Neuronal stem cell (in vitro differentiated cells): ENCODE data around the gene COL11A2.
A peak's percentile ranks its signal among the peaks of the same experiment; 100 is the strongest.

Experiments
- DNase-seq: peaks from one replicate; pipeline ENCODE4 v3.0.0-alpha.2; 2013; ENCODE audit warnings: low spot score
- H2AFZ ChIP-seq: one replicate; pipeline ENCODE4 v1.6.1; 2013; ENCODE audit warnings: mild to moderate bottlenecking, low read length, inconsistent platforms
- H2AK5ac ChIP-seq: 2 replicates; pipeline ENCODE4 v1.6.1; 2013; ENCODE audit warnings: low read depth, mild to moderate bottlenecking, inconsistent platforms, low read length, moderate library complexity, mixed read lengths
- H2BK120ac ChIP-seq: 2 replicates; pipeline ENCODE4 v1.6.1; 2013; ENCODE audit warnings: low read depth, mild to moderate bottlenecking, inconsistent platforms, low read length, moderate library complexity, mixed read lengths
- H2BK12ac ChIP-seq: one replicate; pipeline ENCODE4 v1.6.1; 2013; ENCODE audit warnings: low read length, inconsistent platforms
- H2BK15ac ChIP-seq: 2 replicates; pipeline ENCODE4 v1.6.1; 2013; ENCODE audit warnings: mild to moderate bottlenecking, low read length, inconsistent platforms, mixed read lengths
- H2BK5ac ChIP-seq: one replicate; pipeline ENCODE4 v1.6.1; 2013; ENCODE audit warnings: inconsistent platforms, mild to moderate bottlenecking, low read length, moderate library complexity
- H3K14ac ChIP-seq: one replicate; pipeline ENCODE4 v1.6.1; 2013; ENCODE audit warnings: low read length, inconsistent platforms
- H3K18ac ChIP-seq: 2 replicates; pipeline ENCODE4 v1.6.1; 2013; ENCODE audit warnings: low read length, inconsistent platforms
- H3K23ac ChIP-seq: 2 replicates; pipeline ENCODE4 v1.6.1; 2013; ENCODE audit warnings: low read depth, mild to moderate bottlenecking, mixed read lengths, low read length, inconsistent platforms; ENCODE audit not compliant: poor library complexity
- H3K27ac ChIP-seq: replicated peaks from 3 replicates; pipeline ENCODE4 v1.5.1; 2013; ENCODE audit warnings: low read length, inconsistent platforms
- H3K27me3 ChIP-seq, 3 experiments: 2 replicates each; pipeline ENCODE4 v1.6.1; 2013; ENCODE audit warnings: low read length in 3 of 3, mild to moderate bottlenecking in 2 of 3, inconsistent platforms in 1 of 3, low read depth in 1 of 3, mixed read lengths in 1 of 3, moderate library complexity in 1 of 3; ENCODE audit not compliant: control insufficient read depth in 3 of 3, insufficient read depth in 3 of 3
- H3K36me3 ChIP-seq, 2 donors: replicated peaks in 1 of 2; 2 replicates each; pipeline ENCODE4 v1.6.1; 2013; ENCODE audit warnings: low read length in 2 of 2; ENCODE audit not compliant: control insufficient read depth in 2 of 2, insufficient read depth in 2 of 2
- H3K4ac ChIP-seq: 2 replicates; pipeline ENCODE4 v1.6.1; 2013; ENCODE audit warnings: inconsistent platforms, mild to moderate bottlenecking, low read length, moderate library complexity
- H3K4me1 ChIP-seq, 2 donors: 1 replicate in 1 of 2; 2 replicates in 1 of 2; pipeline ENCODE4 v1.6.1; 2013; ENCODE audit warnings: low read length in 2 of 2, low read depth in 1 of 2; ENCODE audit not compliant: control insufficient read depth in 2 of 2, insufficient read depth in 1 of 2
- H3K4me2 ChIP-seq: one replicate; pipeline ENCODE4 v1.6.1; 2013; ENCODE audit warnings: mild to moderate bottlenecking, low read length, inconsistent platforms; ENCODE audit not compliant: insufficient read depth, poor library complexity, severe bottlenecking
- H3K4me3 ChIP-seq, 2 donors: 2 replicates each; pipeline ENCODE4 v1.5.1; 2013; ENCODE audit warnings: low read length in 2 of 2, mild to moderate bottlenecking in 2 of 2, inconsistent platforms in 1 of 2, moderate library complexity in 1 of 2
- H3K79me1 ChIP-seq: one replicate; pipeline ENCODE4 v1.6.1; 2013; ENCODE audit warnings: low read depth, mild to moderate bottlenecking, inconsistent platforms, low read length, moderate library complexity
- H3K9ac ChIP-seq: one replicate; pipeline ENCODE4 v1.6.1; 2013; ENCODE audit warnings: mild to moderate bottlenecking, low read depth, low read length, inconsistent platforms; ENCODE audit not compliant: poor library complexity
- H3K9me3 ChIP-seq, 2 donors: replicated peaks in 1 of 2; 2 replicates each; pipeline versions ENCODE3 to v1.6.1; 2013; ENCODE audit warnings: low read length in 2 of 2, mild to moderate bottlenecking in 2 of 2, inconsistent platforms in 1 of 2, low read depth in 1 of 2, mixed read lengths in 1 of 2, moderate library complexity in 1 of 2; ENCODE audit not compliant: control insufficient read depth in 2 of 2, insufficient read depth in 1 of 2
- H4K8ac ChIP-seq: one replicate; pipeline ENCODE4 v1.6.1; 2013; ENCODE audit warnings: low read depth, mild to moderate bottlenecking, inconsistent platforms, low read length, moderate library complexity
- H4K91ac ChIP-seq: one replicate; pipeline ENCODE4 v1.6.1; 2013; ENCODE audit warnings: low read length, low read depth, mild to moderate bottlenecking, inconsistent platforms; ENCODE audit not compliant: poor library complexity
- WGBS, 2 donors: extraction: QIAGEN DNeasy Blood & Tissue Kit; methylation state at CpG; one replicate each; pipeline ENCODE4 v1.1.7; 2013; ENCODE audit warnings: missing lambda C conversion rate in 2 of 2, mixed read lengths in 1 of 2; ENCODE audit not compliant: insufficient read length in 2 of 2, insufficient replicate concordance in 1 of 2; ENCODE audit errors: extremely low coverage in 2 of 2; 5-methylcytosine and 5-hydroxymethylcytosine counted together

COL11A2 gene

DNA sequence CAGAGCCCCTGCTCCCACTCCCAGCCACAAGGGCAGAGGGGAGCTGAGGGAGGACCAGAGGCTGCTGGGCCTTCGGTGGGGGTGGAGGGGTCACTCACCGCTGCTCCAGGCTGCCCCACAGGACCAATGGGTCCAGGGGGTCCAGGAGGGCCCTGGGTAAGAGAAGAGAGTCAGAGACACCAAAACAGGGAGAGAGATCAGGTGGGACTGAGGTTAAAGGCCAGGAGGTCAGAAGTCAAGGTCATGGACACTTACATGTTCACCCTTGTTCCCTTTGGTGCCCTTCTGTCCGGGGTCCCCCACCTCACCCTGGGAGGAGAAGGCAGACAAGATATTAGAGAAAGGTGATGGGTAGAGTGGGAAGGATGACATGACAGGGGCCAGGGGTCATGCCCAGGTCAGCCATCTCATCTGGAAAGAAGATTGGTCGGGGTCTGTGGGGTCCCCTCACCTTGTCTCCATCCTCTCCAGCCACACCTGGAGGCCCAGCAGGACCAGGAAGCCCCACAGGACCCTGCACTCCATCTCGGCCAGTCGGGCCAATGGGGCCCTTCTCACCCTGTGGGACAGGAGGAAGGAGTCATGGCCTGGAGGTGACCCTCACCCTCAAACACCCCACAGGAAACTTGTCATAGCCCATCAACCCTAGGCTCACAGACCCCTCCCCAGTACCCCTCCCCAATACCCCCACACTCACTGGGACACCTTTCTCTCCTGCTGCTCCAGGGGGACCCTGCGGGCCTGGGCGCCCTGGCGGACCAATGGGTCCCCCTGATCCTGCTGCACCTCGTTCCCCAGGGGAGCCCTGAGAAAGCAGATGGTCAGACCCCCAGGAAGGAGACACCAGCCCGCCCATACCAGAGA, 21.0 kb downstream of the COL11A2 start:
- Histone ChIP-seq H3K4me3 (no peak overlapping the region), H3K27me3 (peaks cover 0 to 4% (median 0%) of the 10 kb centered on the region in 3 experiments), H2BK120ac (no peak overlapping the region), H2AFZ (no peak overlapping the region), H3K9ac (no peak overlapping the region), H3K27ac (no peak overlapping the region), H4K8ac (no peak overlapping the region), H3K9me3 (no peaks in the 10 kb centered on the region), H3K79me1 (peaks cover 2% of the 10 kb centered on the region), H2BK5ac (no peak overlapping the region), H3K4me1 (no peaks in the 10 kb centered on the region), H3K23ac (no peak overlapping the region), H3K18ac (peak overlapping the region; percentile 48), H2BK15ac (no peak overlapping the region), H3K4me2 (no peak overlapping the region), H3K36me3 (no peaks in the 10 kb centered on the region), H3K14ac (peak overlapping the region; percentile 71), H2BK12ac (peak overlapping the region; percentile 73), H2AK5ac (peak overlapping the region; percentile 20), H4K91ac (peak overlapping the region; percentile 72), H3K4ac (no peak overlapping the region)
- no CpG with 5 or more reads among the region's 11 CpGs for WGBS, 2 donors
- DNase-seq: no peak

DNA sequence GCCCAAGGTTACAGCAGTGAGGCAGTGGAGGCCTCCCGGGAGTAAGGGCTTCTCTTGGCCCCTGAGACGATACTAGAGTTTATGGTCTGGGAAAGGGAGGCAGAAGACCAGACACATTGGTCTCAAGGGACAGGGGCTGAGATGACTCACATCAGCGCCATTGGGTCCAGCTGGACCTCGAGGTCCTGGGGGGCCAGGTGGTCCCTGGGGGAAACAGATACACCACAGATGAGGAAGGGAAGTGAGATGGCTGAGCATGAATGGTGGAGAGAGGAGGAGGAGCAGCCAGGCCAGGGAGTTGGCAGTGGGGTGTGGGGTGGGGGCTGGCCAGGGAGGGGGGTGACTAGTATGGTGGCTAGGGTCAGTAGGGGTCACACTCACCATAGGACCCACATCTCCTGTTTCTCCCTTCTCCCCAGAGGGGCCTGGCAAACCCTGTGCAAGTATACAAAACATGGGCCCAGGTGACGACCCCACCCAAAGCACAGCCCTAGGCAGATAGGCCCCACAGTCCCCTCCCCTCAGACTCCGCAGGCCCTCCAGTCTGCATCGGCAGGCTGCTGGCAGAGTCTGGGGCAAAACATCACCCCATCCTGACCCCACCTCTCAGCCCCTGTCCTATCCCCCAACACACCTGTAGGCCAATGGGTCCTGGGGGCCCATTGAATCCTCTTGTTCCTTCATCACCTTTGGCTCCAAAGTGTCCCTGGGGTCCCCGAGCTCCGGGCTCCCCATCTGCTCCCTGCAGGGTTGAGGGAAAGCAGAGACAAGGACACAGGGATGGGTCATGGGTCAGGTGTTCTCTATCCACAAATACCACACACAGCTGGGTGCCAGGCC, 21.9 kb downstream of the COL11A2 start:
- H2BK15ac ChIP-seq: no peak overlapping the region
- no peak overlapping the region for H3K4me3 ChIP-seq
- DNase-seq: no peak

DNA sequence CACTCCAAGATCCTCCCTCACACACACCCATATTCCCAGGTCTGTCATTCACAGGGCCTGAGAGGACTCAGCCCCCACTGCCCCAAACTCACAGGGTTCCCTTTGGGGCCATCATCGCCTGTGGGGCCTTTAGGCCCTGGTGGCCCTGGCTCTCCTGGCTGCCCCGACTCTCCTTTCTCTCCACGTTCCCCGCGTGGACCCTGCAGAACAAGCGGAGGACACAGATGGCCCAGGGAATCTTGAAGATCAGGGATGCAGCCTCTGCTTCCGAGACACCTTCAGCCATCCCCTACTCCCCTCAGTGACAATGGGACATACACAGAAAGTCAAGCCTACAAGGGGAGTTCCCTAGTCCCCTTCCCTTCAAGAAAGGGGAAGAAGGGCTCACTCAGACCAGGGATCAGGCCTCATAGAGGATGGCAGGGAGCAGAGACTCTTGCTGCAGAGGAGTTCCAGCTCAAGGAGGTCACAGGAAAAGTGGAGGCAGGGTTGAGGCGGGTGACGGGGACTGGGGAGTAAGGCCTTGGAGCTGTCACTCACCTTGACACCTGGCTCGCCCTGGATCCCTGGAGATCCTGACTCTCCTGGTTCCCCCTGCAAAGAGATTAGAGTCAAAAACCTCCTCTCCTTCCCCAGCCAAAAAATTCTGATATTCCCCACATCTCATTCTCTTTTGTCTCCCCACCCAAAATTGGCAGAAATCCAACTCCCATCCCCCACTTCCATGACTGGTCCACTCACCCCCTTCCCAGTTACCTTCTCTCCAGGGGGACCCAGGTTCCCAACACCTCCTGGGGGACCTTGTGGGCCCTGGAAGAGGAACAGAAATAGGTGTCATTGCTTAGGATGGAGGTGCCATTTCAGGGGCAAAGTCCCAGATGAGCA, 22.7 kb downstream of the COL11A2 start:
- H3K27me3 ChIP-seq: peaks cover 0 to 4% (median 0%) of the 10 kb centered on the region in 3 experiments
- peaks cover 2% of the 10 kb centered on the region for H3K79me1 ChIP-seq
- H3K14ac ChIP-seq: peak overlapping the region; percentile 40
- DNase-seq: no peak
- no peak overlapping the region for H3K23ac ChIP-seq
- H2BK15ac ChIP-seq: peak overlapping the region; percentile 9
- no peak overlapping the region for H2BK5ac ChIP-seq
- no peak overlapping the region for H3K4ac ChIP-seq
- H3K27ac ChIP-seq: no peak overlapping the region
- no peaks in the 10 kb centered on the region for H3K36me3 ChIP-seq
- no peaks in the 10 kb centered on the region for H3K4me1 ChIP-seq
- no peak overlapping the region for H3K4me3 ChIP-seq
- no CpG with 5 or more reads among the region's 10 CpGs for WGBS, 2 donors
- no peak overlapping the region for H2AFZ ChIP-seq
- H2AK5ac ChIP-seq: no peak overlapping the region
- no peak overlapping the region for H2BK12ac ChIP-seq
- H2BK120ac ChIP-seq: no peak overlapping the region
- no peak overlapping the region for H3K9ac ChIP-seq
- H4K8ac ChIP-seq: no peak overlapping the region
- H3K4me2 ChIP-seq: no peak overlapping the region
- no peaks in the 10 kb centered on the region for H3K9me3 ChIP-seq
- H3K18ac ChIP-seq: no peak overlapping the region
- H4K91ac ChIP-seq: no peak overlapping the region

More for the DNA sequence above, 21.9 kb downstream of the COL11A2 start:
- H3K27me3 ChIP-seq: peaks cover 0 to 4% (median 0%) of the 10 kb centered on the region in 3 experiments
- H3K79me1 ChIP-seq: peaks cover 2% of the 10 kb centered on the region
- peak overlapping the region; percentile 72 for H4K91ac ChIP-seq
- no peak overlapping the region for H3K4me2 ChIP-seq
- H3K23ac ChIP-seq: no peak overlapping the region
- no peak overlapping the region for H3K4ac ChIP-seq
- H3K36me3 ChIP-seq: no peaks in the 10 kb centered on the region
- no peak overlapping the region for H2BK120ac ChIP-seq
- no peak overlapping the region for H3K9ac ChIP-seq
- H2BK5ac ChIP-seq: no peak overlapping the region
- peak overlapping the region; percentile 73 for H2BK12ac ChIP-seq
- WGBS, 2 donors: no CpG with 5 or more reads among the region's 9 CpGs
- peak overlapping the region; percentile 71 for H3K14ac ChIP-seq
- H3K18ac ChIP-seq: peak overlapping the region; percentile 48
- no peaks in the 10 kb centered on the region for H3K4me1 ChIP-seq
- peak overlapping the region; percentile 43 for H4K8ac ChIP-seq
- H2AK5ac ChIP-seq: no peak overlapping the region
- no peak overlapping the region for H3K27ac ChIP-seq
- H2AFZ ChIP-seq: no peak overlapping the region
- no peaks in the 10 kb centered on the region for H3K9me3 ChIP-seq
